Esophagus muscularis mucosa (tissue), 4 donors: ENCODE results near the gene GAMT.

Experiments used
- CTCF ChIP-seq, 3 experiments: fragments of 200-600 bp in 2 of 3; fragments of 450-650 bp in 1 of 3; sonication (generic) in 2 of 3; IDR thresholded peaks; one replicate each; pipeline ENCODE4 v1.5.1; 2017 to 2019; ENCODE audit warnings: antibody characterized with exemption in 3 of 3, mild to moderate bottlenecking in 2 of 3, moderate library complexity in 1 of 3
- EP300 ChIP-seq: sonication (generic); formaldehyde crosslinking; IDR thresholded peaks from one replicate; pipeline ENCODE4 v1.6.1; 2017; ENCODE audit warnings: antibody characterized with exemption
- POLR2A ChIP-seq: fragments of 450-650 bp; IDR thresholded peaks from one replicate; pipeline ENCODE4 v1.6.1; 2017; ENCODE audit warnings: antibody characterized with exemption, moderate library complexity, mild to moderate bottlenecking, low read depth
- POLR2AphosphoS5 ChIP-seq, 2 donors: sonication (generic); formaldehyde crosslinking; IDR thresholded peaks; one replicate each; pipeline ENCODE4 v1.6.1; 2017; ENCODE audit warnings: antibody characterized with exemption in 2 of 2

- TF ChIP-seq CTCF (IDR thresholded peaks at IDR 0.05): no peak
- TF ChIP-seq POLR2A: no peak
- TF ChIP-seq EP300: no peak
- TF ChIP-seq POLR2AphosphoS5 (IDR thresholded peaks at IDR 0.05): no peak
These were observed 23.0 kb upstream of the GAMT start for GRCh38 chr19:1424192-1424955.
